Fibroblast of lung (primary cell): Measurements from ENCODE around the gene ENOX1.

Experiments used
- EZH2 ChIP-seq: IDR thresholded peaks from 2 replicates; pipeline ENCODE4 v1.5.1; 2012; ENCODE audit warnings: low read length, control low read depth, mild to moderate bottlenecking; ENCODE audit errors: missing control alignments
- TF ChIP-seq, protein P1 (sequence below), 2 donors: IDR thresholded peaks in 1 of 2; conservative IDR thresholded peaks in 1 of 2; 1 replicate in 1 of 2; 2 replicates in 1 of 2; pipeline ENCODE4 v1.5.1; 2011 to 2012; ENCODE audit warnings: low read length in 2 of 2, control low read depth in 1 of 2, inconsistent platforms in 1 of 2, low read depth in 1 of 2, mild to moderate bottlenecking in 1 of 2

DNA sequence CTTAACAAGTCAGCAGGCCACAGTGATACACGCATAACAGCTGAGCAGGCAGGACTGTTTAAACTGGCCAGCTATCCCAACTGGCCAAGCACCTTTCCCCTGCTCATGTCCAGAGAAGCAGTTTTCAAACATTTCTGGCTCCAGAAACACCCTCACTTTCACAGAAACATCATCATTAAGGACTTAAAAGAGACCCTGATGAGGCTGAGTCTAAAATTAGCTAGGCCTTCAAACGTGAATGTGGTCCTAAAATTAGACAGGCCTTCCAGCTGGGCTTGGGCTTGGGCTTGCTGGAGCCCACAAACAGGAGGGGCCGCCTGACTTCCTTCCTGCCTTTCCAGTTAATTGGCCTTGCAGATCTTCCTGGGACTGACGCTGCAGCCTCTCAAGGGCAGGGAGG lies 429.2 kb downstream of the ENOX1 start:
- TF ChIP-seq, protein P1, sequence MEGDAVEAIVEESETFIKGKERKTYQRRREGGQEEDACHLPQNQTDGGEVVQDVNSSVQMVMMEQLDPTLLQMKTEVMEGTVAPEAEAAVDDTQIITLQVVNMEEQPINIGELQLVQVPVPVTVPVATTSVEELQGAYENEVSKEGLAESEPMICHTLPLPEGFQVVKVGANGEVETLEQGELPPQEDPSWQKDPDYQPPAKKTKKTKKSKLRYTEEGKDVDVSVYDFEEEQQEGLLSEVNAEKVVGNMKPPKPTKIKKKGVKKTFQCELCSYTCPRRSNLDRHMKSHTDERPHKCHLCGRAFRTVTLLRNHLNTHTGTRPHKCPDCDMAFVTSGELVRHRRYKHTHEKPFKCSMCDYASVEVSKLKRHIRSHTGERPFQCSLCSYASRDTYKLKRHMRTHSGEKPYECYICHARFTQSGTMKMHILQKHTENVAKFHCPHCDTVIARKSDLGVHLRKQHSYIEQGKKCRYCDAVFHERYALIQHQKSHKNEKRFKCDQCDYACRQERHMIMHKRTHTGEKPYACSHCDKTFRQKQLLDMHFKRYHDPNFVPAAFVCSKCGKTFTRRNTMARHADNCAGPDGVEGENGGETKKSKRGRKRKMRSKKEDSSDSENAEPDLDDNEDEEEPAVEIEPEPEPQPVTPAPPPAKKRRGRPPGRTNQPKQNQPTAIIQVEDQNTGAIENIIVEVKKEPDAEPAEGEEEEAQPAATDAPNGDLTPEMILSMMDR (conservative IDR thresholded peaks at IDR 0.05 in 1 of 2, IDR thresholded peaks at IDR 0.05 in 1 of 2; ENCODE audit: low read depth in 1 of 2, low read length in 2 of 2) = no peak
- TF ChIP-seq EZH2 = no peak
